NT2/D1 (cell line): ENCODE results near the gene TAS1R3.
A peak's percentile ranks its signal among the peaks of the same experiment; 100 is the strongest.

ENCODE experiments used
- DNase-seq: peaks from one replicate; pipeline ENCODE4 v3.0.0-alpha.2; 2011; ENCODE audit warnings: low read depth, low spot score
- H3K27me3 ChIP-seq: 2 replicates; pipeline ENCODE4 v1.6.0; 2011; ENCODE audit warnings: mild to moderate bottlenecking; ENCODE audit not compliant: insufficient read length, insufficient read depth
- H3K36me3 ChIP-seq: 2 replicates; pipeline ENCODE4 v1.6.1; 2011; ENCODE audit warnings: mild to moderate bottlenecking, low read length, mixed read lengths; ENCODE audit not compliant: insufficient read depth, insufficient read length
- H3K4me1 ChIP-seq: 2 replicates; pipeline ENCODE4 v1.5.1; 2011; ENCODE audit not compliant: insufficient read depth, insufficient read length
- H3K4me3 ChIP-seq: 2 replicates; pipeline ENCODE4 v1.5.1; 2011; ENCODE audit warnings: low read depth; ENCODE audit not compliant: insufficient read length
- H3K9ac ChIP-seq: 2 replicates; pipeline ENCODE4 v1.6.0; 2011; ENCODE audit warnings: low read depth; ENCODE audit not compliant: insufficient read length
- H3K9me3 ChIP-seq: 2 replicates; pipeline ENCODE4 v1.5.1; 2011; ENCODE audit warnings: mild to moderate bottlenecking, low read length; ENCODE audit not compliant: insufficient read depth
- SUZ12 ChIP-seq: IDR thresholded peaks from 2 replicates; pipeline ENCODE4 v1.6.1; 2011; ENCODE audit not compliant: insufficient read length, insufficient read depth; ENCODE audit errors: extremely low read depth
- YY1 ChIP-seq: IDR thresholded peaks from 2 replicates; pipeline ENCODE4 v1.6.1; 2011; ENCODE audit not compliant: insufficient read length, insufficient read depth
- ZNF274 ChIP-seq: IDR thresholded peaks from 2 replicates; pipeline ENCODE4 v1.6.1; 2011; ENCODE audit warnings: mild to moderate bottlenecking, low read depth, low read length

TAS1R3 gene

DNA sequence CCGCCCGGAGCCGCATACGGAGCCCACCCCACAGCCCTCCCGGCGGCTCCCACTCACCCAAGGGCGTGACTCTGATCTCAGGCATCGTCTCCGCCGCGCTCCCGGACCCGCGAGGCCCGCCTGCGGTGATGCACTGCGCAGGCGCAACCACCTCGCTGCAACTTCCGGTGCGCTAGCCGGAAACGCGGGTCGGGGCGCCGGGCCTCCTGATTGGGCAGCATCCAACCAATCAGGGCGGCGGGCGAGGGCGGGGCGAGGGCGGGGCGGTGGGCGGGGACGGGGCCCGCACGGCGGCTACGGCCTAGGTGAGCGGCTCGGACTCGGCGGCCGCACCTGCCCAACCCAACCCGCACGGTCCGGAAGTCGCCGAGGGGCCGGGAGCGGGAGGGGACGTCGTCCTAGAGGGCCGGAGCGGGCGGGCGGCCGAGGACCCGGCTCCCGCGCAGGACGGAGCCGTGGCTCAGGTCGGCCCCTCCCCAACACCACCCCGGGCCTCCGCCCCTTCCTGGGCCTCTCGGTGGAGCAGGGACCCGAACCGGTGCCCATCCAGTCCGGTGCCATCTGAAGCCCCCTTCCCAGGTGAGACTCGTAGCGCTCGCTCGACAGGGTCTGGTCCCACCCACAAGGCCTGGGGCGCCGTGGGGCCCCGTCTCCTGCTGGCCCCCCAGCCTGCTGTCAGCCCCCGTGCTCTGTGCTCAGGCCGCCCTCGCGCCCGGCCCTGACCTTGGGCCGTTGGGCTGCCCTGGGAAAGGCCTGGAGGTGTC, 6.4 kb upstream of the TAS1R3 start, which contains the start of the genes CPTP and INTS11:
CPTP (plus strand) TSS at position 279 of the 764 bp plus-strand sequence. CDS start 2,109 bp downstream, outside the sequence.
INTS11 (minus strand) TSS at position 137 of the 764 bp plus-strand sequence; CDS start at position 85, 52 bp downstream.
- TF ChIP-seq YY1 = no peak
- no peak for TF ChIP-seq SUZ12
- H3K9ac ChIP-seq = peak within 1 kb of the TSS; percentile 95
- H3K4me1 ChIP-seq = peaks cover 9% of the 10 kb centered on the region
- peak within 1 kb of the TSS; percentile 87 for H3K4me3 ChIP-seq
- no peaks in the 10 kb centered on the region for H3K9me3 ChIP-seq
- DNase-seq = peak; percentile 68
- H3K36me3 ChIP-seq = peaks cover 41% of the 10 kb centered on the region
- H3K27me3 ChIP-seq = no peaks in the 10 kb centered on the region

DNA sequence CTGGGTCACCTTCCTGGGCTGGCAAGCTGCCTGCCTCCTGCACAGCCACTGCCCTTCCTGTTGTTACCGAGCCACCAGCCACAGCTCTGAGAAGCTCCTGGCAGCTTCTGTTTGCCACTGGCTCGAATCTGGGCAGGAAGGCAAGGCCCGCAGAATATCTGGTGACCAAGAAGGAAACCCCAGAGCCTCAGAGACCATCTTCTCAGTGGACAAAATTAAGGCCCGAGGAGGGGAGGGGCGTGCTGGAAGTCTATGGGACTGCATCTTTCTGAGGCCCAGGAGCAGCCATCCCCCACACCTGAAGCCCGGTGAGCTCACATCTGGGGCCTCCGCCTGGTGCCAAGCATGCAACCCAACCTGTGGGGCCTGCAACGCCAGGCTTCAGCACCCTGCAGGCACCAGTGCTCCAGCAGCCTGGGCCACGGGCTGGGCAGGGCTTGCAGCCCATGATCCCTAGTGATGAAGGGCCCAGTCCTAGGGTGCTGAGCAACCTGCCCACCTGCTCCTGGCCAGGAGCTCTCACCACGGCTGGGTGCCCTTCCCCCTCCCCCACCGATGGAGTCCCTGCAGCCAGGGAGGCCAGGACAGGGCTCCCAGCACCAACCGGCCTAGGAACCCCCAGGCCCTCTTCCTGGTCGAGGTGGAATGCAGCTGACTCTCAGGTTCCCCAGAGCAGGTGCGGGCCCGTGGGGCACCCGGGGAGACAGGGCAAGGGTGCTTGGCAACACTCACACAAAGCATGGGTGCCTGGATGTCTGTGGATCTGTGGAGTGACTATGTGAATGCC, 5.6 kb upstream of the TAS1R3 start:
- peak overlapping the region; percentile 64 for H3K4me3 ChIP-seq
- peaks cover 34% of the 10 kb centered on the region for H3K36me3 ChIP-seq
- H3K9me3 ChIP-seq = no peaks in the 10 kb centered on the region
- no peaks in the 10 kb centered on the region for H3K27me3 ChIP-seq
- peaks cover 13% of the 10 kb centered on the region for H3K4me1 ChIP-seq
- TF ChIP-seq ZNF274 (no peak), YY1 (no peak), SUZ12 (no peak)
- no peak for DNase-seq
- peak overlapping the region; percentile 85 for H3K9ac ChIP-seq

DNA sequence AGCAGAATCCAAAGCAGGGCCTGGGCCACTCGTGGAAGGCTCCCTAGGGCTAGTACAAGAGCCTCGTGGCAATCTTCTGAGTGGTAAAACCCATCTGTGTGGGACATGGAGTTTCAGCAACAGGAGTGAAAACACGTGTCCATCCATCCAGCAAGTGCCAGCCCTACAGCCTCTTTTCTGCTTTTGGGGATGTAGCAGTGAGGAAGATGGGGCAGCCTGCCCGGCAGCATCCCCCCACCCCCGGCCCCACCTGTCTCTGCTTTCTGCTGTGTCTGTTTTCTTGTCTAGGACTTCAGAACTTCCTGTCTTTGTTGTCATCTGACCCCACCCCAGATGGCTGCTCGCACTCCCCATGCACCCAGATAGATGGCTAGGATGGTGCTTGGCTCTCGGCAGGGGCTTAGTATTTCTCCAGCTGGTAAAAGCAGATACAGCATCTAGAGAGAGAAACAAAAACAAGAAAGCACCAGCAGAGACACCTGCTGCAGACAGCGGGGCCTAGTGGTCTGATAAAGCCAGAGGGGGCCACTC, 4.9 kb upstream of the TAS1R3 start:
- peaks cover 12% of the 10 kb centered on the region for H3K4me1 ChIP-seq
- no peaks in the 10 kb centered on the region for H3K27me3 ChIP-seq
- no peak overlapping the region for H3K9ac ChIP-seq
- no peaks in the 10 kb centered on the region for H3K9me3 ChIP-seq
- no peak for DNase-seq
- TF ChIP-seq SUZ12 (no peak), ZNF274 (no peak), YY1 (no peak)
- H3K4me3 ChIP-seq = no peak overlapping the region
- H3K36me3 ChIP-seq = peaks cover 27% of the 10 kb centered on the region

DNA sequence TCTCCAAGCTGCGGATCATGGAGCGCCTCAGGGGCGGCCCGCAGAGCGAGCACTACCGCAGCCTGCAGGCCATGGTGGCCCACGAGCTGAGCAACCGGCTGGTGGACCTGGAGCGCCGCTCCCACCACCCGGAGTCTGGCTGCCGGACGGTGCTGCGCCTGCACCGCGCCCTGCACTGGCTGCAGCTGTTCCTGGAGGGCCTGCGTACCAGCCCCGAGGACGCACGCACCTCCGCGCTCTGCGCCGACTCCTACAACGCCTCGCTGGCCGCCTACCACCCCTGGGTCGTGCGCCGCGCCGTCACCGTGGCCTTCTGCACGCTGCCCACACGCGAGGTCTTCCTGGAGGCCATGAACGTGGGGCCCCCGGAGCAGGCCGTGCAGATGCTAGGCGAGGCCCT, 3.8 kb upstream of the TAS1R3 start:
- Histone ChIP-seq H3K27me3 (no peaks in the 10 kb centered on the region), H3K9ac (no peak overlapping the region), H3K4me1 (peaks cover 7% of the 10 kb centered on the region), H3K9me3 (no peaks in the 10 kb centered on the region), H3K4me3 (no peak overlapping the region), H3K36me3 (peaks cover 17% of the 10 kb centered on the region)
- TF ChIP-seq SUZ12 = no peak
- no peak for TF ChIP-seq ZNF274
- TF ChIP-seq YY1 = no peak
- no peak for DNase-seq

DNA sequence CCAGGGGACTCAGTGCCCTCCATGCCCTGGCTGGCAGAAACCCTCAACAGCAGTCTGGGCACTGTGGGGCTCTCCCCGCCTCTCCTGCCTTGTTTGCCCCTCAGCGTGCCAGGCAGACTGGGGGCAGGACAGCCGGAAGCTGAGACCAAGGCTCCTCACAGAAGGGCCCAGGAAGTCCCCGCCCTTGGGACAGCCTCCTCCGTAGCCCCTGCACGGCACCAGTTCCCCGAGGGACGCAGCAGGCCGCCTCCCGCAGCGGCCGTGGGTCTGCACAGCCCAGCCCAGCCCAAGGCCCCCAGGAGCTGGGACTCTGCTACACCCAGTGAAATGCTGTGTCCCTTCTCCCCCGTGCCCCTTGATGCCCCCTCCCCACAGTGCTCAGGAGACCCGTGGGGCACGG, 2.8 kb upstream of the TAS1R3 start:
- no peak for TF ChIP-seq ZNF274
- TF ChIP-seq YY1 = no peak
- TF ChIP-seq SUZ12 = no peak
- peaks cover 7% of the 10 kb centered on the region for H3K4me1 ChIP-seq
- no peaks in the 10 kb centered on the region for H3K27me3 ChIP-seq
- peaks cover 11% of the 10 kb centered on the region for H3K36me3 ChIP-seq
- no peak overlapping the region for H3K4me3 ChIP-seq
- H3K9ac ChIP-seq = no peak overlapping the region
- no peaks in the 10 kb centered on the region for H3K9me3 ChIP-seq
- DNase-seq = no peak

DNA sequence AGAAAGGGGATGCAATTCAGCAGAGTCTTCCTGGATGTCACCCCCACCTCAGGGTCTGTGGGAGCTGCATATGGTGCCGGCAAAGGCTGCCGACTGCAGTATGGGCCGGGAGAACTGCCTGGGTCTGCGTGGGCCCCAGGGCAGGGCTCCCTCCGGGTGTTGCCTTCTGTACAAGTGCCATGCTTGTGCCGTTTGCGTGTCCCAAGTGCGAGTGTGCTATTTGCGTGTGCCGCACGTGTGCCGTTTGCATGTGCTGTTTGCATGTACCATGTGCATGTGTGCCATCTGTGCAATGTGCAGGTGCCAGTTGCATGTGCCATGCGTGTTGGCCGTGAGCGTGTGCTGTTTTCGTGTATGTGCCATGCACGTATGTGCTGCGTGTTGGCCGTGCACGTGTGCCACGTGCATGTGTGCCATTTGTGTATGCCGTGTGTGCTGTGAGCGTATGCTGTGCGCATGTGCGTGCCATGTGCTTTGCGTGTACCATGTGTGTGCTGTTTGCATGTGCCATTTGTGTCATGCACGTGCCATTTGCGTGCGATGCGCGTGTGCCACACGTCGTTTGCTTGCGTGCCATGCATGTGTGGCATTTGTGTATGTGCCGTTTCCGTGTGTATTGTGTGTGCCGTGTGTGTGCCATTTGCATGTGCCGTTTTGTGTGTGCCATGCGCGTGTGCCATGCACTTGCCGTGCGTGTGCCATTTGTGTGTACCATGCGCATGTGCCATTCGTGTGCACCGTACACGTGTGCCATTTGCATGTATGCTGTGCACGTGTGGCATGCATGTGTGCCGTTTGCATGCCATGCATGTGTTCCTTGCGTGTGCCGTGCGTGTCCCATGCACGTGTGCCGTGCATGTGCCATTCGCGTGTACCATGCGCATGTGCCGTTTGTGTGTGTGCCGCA, 1.5 kb upstream of the TAS1R3 start:
- Histone ChIP-seq H3K36me3 (peaks cover 15% of the 10 kb centered on the region), H3K9me3 (no peaks in the 10 kb centered on the region), H3K27me3 (no peaks in the 10 kb centered on the region), H3K9ac (no peak overlapping the region), H3K4me1 (peaks cover 7% of the 10 kb centered on the region), H3K4me3 (no peak overlapping the region)
- no peak for TF ChIP-seq ZNF274
- no peak for TF ChIP-seq YY1
- no peak for TF ChIP-seq SUZ12
- DNase-seq = no peak
